DOHH2 (cell line): Measurements from ENCODE around the gene VAC14.

Experiments used
- EZH2phosphoT487 ChIP-seq: fragments of 200-600 bp; sonication (generic); IDR thresholded peaks from 2 replicates; pipeline ENCODE4 v1.6.1; 2017; ENCODE audit warnings: borderline replicate concordance, mild to moderate bottlenecking, antibody characterized with exemption, low read length, moderate library complexity, mixed read lengths
- TF ChIP-seq, protein P1 (sequence below): fragments of 200-600 bp; sonication (generic); IDR thresholded peaks from one replicate; pipeline ENCODE4 v1.5.1; 2014; ENCODE audit warnings: antibody characterized with exemption, mild to moderate bottlenecking, low read depth, low read length; ENCODE audit not compliant: poor library complexity, severe bottlenecking

DNA sequence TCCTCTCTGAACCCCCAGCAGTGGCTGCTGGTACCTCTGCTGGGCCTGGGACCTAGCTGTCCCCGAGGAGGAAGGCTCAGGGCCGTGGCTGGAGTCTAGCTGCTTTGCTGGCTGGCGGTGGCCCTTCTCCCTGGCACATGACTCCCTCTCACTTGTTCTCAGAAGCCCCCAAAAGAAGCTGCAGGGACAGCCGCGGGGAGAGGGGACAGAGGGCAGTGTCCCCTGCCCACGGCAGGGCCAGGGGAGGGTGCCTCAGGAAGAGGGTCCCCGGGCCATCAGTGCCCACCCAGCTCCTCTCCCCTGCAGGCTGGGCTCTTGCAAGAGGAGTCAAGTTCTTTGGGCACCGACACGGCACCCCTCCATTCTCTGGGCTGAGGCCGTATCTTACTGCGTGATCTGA is 46.6 kb downstream of the VAC14 start:
- TF ChIP-seq, protein P1, sequence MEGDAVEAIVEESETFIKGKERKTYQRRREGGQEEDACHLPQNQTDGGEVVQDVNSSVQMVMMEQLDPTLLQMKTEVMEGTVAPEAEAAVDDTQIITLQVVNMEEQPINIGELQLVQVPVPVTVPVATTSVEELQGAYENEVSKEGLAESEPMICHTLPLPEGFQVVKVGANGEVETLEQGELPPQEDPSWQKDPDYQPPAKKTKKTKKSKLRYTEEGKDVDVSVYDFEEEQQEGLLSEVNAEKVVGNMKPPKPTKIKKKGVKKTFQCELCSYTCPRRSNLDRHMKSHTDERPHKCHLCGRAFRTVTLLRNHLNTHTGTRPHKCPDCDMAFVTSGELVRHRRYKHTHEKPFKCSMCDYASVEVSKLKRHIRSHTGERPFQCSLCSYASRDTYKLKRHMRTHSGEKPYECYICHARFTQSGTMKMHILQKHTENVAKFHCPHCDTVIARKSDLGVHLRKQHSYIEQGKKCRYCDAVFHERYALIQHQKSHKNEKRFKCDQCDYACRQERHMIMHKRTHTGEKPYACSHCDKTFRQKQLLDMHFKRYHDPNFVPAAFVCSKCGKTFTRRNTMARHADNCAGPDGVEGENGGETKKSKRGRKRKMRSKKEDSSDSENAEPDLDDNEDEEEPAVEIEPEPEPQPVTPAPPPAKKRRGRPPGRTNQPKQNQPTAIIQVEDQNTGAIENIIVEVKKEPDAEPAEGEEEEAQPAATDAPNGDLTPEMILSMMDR, result no peak
- TF ChIP-seq EZH2phosphoT487, result no peak
